Esophagus squamous epithelium (tissue), 5 donors: Measurements from ENCODE around the gene BICC1. TPM values are rescaled to one million over a fixed set of nuclear protein-coding genes. Genes with fewer than 3 reads are reported as not detected.
"Not testable (repeated sequence)": the region's sequence is repeated elsewhere in the genome, so short reads cannot be mapped to it uniquely, and the experiment has no call there.

Source experiments
- DNase-seq: peaks from one replicate; lab custom pipeline; 2025; lab: John Stamatoyannopoulos, UW
- H3K27ac ChIP-seq, 4 donors: fragments of 200-600 bp; sonication (generic); one replicate each; pipeline ENCODE4 v1.5.1; 2016 to 2019; ENCODE audit warnings: mild to moderate bottlenecking in 1 of 4
- H3K27me3 ChIP-seq, 4 donors: fragments of 200-600 bp; sonication (generic); 1 replicate in 3 of 4; 2 replicates in 1 of 4; pipeline versions ENCODE4 v1.5.1 to v1.6.0; 2017 to 2021; ENCODE audit warnings: antibody characterized with exemption in 1 of 4
- H3K36me3 ChIP-seq, 3 donors: fragments of 200-600 bp; sonication (generic); one replicate each; pipeline ENCODE4 v1.5.1; 2016 to 2019
- H3K4me1 ChIP-seq, 3 donors: fragments of 200-600 bp; sonication (generic); one replicate each; pipeline ENCODE4 v1.5.1; 2017 to 2019
- H3K4me3 ChIP-seq, 4 donors: fragments of 200-600 bp; sonication (generic); 1 replicate in 3 of 4; 2 replicates in 1 of 4; pipeline ENCODE4 v1.5.1; 2016 to 2019; ENCODE audit warnings: mild to moderate bottlenecking in 2 of 4, moderate library complexity in 1 of 4
- H3K9me3 ChIP-seq, 3 donors: fragments of 200-600 bp; sonication (generic); one replicate each; pipeline ENCODE4 v1.5.1; 2016 to 2019
- POLR2A ChIP-seq, 4 donors: fragments of 450-650 bp; IDR thresholded peaks; one replicate each; pipeline ENCODE4 v1.6.1; 2017; ENCODE audit warnings: antibody characterized with exemption in 4 of 4, mild to moderate bottlenecking in 4 of 4, moderate library complexity in 3 of 4
- WGBS, 2 donors: methylation state at CpG; one replicate each; pipeline ENCODE4 v1.1.5; 2018; 5-methylcytosine and 5-hydroxymethylcytosine counted together
- intact Hi-C: fragments of 100-400 bp; cut with DNase I; formaldehyde crosslinking; loops from one replicate; pipeline ENCODE4 v1.15.0; 2022
- total RNA-seq, 4 donors: library from RNA; depleted of rRNA; stranded (reverse); fragments of >200 nt; gene quantifications; one replicate each; pipeline ENCODE4 v1.1.0, GENCODE V29; 2016
- TF ChIP-seq, protein P1 (sequence below), 6 experiments: fragments of 450-650 bp in 4 of 6; fragments of 200-600 bp in 2 of 6; sonication (generic) in 2 of 6; IDR thresholded peaks; one replicate each; pipeline ENCODE4 v1.5.1; 2016 to 2019; ENCODE audit warnings: antibody characterized with exemption in 6 of 6, mild to moderate bottlenecking in 4 of 6, moderate library complexity in 4 of 6
- donor health status: DM: yes; HTN: yes; CAD: no.

BICC1 gene
- total RNA-seq, 4 donors from 2014 or later: 0.11 to 8.2 (median 2.0) TPM

DNA sequence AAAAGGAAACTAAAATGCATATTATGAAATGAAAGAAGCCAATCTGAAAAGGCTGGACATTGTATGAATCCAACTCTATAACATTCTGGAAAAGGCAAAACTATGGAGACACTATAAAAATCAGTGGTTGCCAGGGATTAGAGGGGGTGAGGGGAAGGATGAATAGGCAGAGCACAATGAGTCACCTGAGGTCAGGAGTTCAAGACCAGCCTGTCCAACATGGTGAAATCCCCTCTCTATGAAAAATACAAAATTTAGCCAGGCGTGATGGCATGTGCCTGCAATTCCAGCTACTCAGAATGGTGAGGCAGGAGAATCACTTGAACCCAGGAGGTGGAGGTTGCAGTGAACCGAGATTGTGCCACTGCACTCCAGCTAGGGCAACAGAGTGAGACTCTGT, 338.9 kb downstream of the BICC1 start:
- Histone ChIP-seq H3K4me3 (no peak overlapping the region), H3K36me3 (no peaks in the 10 kb centered on the region), H3K9me3 (no peaks in the 10 kb centered on the region), H3K27ac (no peak overlapping the region), H3K27me3 (no peaks in the 10 kb centered on the region), H3K4me1 (peaks cover 0 to 5% (median 0%) of the 10 kb centered on the region in 3 donors)
- intact Hi-C loops: no loop called here
- no peak for DNase-seq
- TF ChIP-seq POLR2A (IDR thresholded peaks at IDR 0.05): no peak
- TF ChIP-seq, protein P1, sequence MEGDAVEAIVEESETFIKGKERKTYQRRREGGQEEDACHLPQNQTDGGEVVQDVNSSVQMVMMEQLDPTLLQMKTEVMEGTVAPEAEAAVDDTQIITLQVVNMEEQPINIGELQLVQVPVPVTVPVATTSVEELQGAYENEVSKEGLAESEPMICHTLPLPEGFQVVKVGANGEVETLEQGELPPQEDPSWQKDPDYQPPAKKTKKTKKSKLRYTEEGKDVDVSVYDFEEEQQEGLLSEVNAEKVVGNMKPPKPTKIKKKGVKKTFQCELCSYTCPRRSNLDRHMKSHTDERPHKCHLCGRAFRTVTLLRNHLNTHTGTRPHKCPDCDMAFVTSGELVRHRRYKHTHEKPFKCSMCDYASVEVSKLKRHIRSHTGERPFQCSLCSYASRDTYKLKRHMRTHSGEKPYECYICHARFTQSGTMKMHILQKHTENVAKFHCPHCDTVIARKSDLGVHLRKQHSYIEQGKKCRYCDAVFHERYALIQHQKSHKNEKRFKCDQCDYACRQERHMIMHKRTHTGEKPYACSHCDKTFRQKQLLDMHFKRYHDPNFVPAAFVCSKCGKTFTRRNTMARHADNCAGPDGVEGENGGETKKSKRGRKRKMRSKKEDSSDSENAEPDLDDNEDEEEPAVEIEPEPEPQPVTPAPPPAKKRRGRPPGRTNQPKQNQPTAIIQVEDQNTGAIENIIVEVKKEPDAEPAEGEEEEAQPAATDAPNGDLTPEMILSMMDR (IDR thresholded peaks at IDR 0.05): no peak
- WGBS, 2 donors: 79 to 86% methylated on average over 2 of the region's 2 CpGs

DNA sequence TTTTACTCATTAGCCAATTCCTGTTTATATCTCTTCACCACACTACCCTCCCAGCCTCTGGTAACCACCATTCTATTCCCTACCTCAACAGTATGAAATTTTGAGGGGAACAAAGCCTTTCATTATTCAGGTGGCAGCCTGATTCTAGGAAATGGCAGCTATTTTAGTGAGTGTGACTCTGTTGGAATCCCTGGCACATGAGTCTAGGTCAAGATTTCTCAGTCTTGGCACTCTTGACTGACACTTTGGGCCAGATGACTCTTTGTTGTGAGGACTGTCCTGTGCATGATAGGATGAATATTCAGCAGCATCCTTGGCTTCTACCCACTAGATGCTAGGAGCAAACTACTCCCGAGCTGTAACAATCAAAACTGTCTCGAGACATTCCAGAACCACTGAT, 341.0 kb downstream of the BICC1 start:
- no peak for TF ChIP-seq POLR2A (IDR thresholded peaks at IDR 0.05)
- TF ChIP-seq, protein P1 (IDR thresholded peaks at IDR 0.05): no peak
- WGBS, 2 donors: 83 to 94% methylated on average over 2 of the region's 2 CpGs

DNA sequence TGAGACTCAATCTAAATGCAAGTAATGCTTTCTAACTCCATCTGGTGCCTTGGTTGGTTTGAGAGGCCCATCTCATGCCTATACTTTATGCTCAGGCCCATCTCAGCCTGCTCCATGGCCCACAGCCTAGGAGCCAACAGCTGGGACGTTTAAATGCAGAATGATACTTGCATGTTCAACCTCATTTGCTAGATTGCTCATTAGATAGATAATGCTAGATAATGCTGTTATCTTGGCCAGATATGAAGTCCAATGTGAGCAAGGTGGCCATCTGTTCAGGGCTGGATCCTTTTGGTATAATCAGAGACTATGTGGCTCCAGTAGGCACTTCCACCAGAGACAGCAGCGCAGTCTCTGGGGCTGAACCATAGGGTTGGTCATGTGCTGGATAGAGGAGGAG, 342.1 kb downstream of the BICC1 start:
- intact Hi-C loops: no loop called here
- Histone ChIP-seq H3K27ac (no peak overlapping the region), H3K36me3 (no peaks in the 10 kb centered on the region), H3K27me3 (no peaks in the 10 kb centered on the region), H3K9me3 (no peaks in the 10 kb centered on the region), H3K4me1 (peaks cover 0 to 5% (median 0%) of the 10 kb centered on the region in 3 donors), H3K4me3 (no peak overlapping the region)
- 64 to 66% methylated on average over 2 of the region's 2 CpGs for WGBS, 2 donors
- no peak for DNase-seq
- no peak for TF ChIP-seq POLR2A (IDR thresholded peaks at IDR 0.05)
- TF ChIP-seq, protein P1 (IDR thresholded peaks at IDR 0.05): no peak

More for the DNA sequence above, 341.0 kb downstream of the BICC1 start:
- peaks cover 0 to 5% (median 0%) of the 10 kb centered on the region in 3 donors for H3K4me1 ChIP-seq
- H3K9me3 ChIP-seq: no peaks in the 10 kb centered on the region
- no peak overlapping the region for H3K27ac ChIP-seq
- H3K36me3 ChIP-seq: no peaks in the 10 kb centered on the region
- H3K4me3 ChIP-seq: no peak overlapping the region
- DNase-seq: no peak
- no peaks in the 10 kb centered on the region for H3K27me3 ChIP-seq
- intact Hi-C loops: no loop called here

DNA sequence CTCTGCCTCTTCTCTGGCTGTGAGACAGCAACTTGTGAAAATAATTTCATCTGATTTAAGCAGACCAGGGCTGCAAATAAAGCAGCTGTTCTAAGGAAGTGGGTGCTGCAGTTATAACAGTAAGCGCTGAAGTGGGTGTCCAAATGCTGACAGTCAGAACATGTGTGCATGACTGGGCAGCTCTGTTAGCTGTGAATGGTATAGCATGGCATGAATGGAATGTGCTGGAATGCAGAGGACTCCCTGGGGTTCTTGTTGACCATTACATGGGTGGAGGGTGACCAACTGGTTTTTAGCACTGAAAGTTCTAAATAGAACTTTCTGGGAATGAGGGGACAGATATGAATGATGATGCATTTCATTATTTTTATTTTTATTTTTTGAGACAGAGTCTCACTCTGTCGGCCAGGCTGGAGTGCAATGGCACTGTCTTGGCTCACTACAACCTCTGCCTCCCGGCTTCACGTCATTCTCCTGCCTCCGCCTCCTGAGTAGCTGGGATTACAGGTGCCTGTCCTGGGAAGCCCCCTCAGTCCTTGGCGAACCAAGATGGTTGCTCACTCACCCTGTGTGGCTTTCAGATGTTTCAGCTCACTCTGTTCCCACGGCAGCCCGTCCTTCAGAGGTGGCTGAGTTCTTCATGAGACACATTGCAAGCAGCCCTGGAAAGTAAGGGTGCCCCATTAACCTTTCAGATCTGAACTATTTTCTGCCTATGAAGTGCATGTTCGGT, 344.0 kb downstream of the BICC1 start:
- Histone ChIP-seq H3K27me3 (no peaks in the 10 kb centered on the region), H3K36me3 (no peaks in the 10 kb centered on the region), H3K27ac (no peak overlapping the region), H3K9me3 (no peaks in the 10 kb centered on the region), H3K4me3 (no peak overlapping the region), H3K4me1 (peaks cover 0 to 5% (median 0%) of the 10 kb centered on the region in 3 donors)
- TF ChIP-seq, protein P1 (IDR thresholded peaks at IDR 0.05): no peak
- TF ChIP-seq POLR2A (IDR thresholded peaks at IDR 0.05): no peak
- no peak for DNase-seq
- intact Hi-C loops: no loop called here
- 56 to 65% methylated on average over 9 of the region's 9 CpGs for WGBS, 2 donors

DNA sequence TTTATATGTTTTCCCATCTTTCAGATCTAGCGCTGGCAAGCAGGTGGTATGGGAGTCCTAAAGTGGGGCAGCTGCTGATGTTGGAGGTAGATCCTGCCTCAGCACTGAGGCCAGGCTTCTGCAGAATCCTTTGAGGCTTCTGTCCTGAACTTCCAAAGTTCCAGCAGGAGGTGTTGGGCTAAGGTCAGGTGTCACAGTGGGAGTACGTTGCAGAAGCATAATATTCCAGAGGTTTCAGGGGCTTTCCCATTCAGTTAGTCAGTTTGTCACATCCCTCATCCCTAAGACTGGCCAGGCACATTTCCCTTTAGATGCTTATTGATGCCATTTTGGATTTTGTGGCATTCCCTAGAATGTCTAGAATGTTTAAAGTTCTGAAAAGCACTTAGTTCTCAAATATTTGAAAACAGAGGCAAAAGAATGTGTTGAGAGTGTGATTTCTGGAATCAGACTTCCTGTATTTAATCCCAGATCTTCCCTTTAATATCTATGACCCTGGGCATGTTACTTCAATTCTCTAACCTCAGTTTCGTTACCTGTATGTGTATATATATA, 344.7 kb downstream of the BICC1 start:
- DNase-seq: no peak
- Histone ChIP-seq H3K4me3 (no peak overlapping the region), H3K27me3 (no peaks in the 10 kb centered on the region), H3K4me1 (peaks cover 0 to 5% (median 0%) of the 10 kb centered on the region in 3 donors), H3K9me3 (no peaks in the 10 kb centered on the region), H3K27ac (no peak overlapping the region), H3K36me3 (no peaks in the 10 kb centered on the region)
- intact Hi-C loops: no loop called here
- TF ChIP-seq, protein P1 (IDR thresholded peaks at IDR 0.05): no peak
- TF ChIP-seq POLR2A (IDR thresholded peaks at IDR 0.05): no peak
- WGBS, 2 donors: 74 to 75% methylated on average over 1 to 2 of the region's 3 CpGs

DNA sequence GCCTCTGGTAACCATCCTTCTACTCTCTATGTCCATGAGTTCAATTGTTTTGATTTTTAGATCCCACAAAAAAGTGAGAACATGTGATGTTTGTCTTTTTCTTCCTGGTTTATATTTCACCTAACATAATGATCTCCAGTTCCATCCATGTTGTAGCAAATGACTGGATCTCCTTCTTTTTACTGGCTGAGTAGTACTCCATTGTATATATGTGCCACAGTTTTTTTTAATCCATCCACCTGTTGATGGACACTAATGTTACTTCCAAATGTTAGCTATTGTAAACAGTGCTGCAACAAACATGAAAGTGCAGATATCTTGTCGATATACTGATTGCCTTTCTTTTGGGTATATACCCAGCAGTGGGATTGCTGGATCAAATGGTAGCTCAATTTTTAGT, 345.5 kb downstream of the BICC1 start:
- DNase-seq, H3K9me3 ChIP-seq, H3K36me3 ChIP-seq, H3K4me1 ChIP-seq, H3K4me3 ChIP-seq, H3K27me3 ChIP-seq, intact Hi-C loops, H3K27ac ChIP-seq: not testable (repeated sequence)
- 92 to 100% methylated on average over 1 of the region's 1 CpG for WGBS, 2 donors
